ENCODE measurements around the gene FGGY.
"Not testable (repeated sequence)": the region's sequence is repeated elsewhere in the genome, so short reads cannot be mapped to it uniquely, and the experiment has no call there.

FGGY gene

GRCh38 chr1:59541891-59542290 is 245.0 kb downstream of the FGGY start:
- DNase-seq (ENCODE audit: low read depth in 2 of 2, low spot score in 1 of 2), result no peak

GRCh38 chr1:59543211-59543668 is 246.3 kb downstream of the FGGY start:
- no peak for DNase-seq (ENCODE audit: low read depth in 2 of 2, low spot score in 1 of 2)

- DNase-seq (ENCODE audit: low read depth in 2 of 2, low spot score in 1 of 2), result no peak
Observed at GRCh38 chr1:59544615-59545293, 247.9 kb downstream of the FGGY start.

GRCh38 chr1:59545830-59546229 is 248.9 kb downstream of the FGGY start:
- DNase-seq (ENCODE audit: low read depth in 2 of 2, low spot score in 1 of 2), result no peak

GRCh38 chr1:59549066-59549837 is 252.4 kb downstream of the FGGY start:
- no peak for DNase-seq (ENCODE audit: low read depth in 2 of 2, low spot score in 1 of 2)

- no peak for DNase-seq (ENCODE audit: low read depth in 2 of 2, low spot score in 1 of 2)
Observed at GRCh38 chr1:59549903-59550302, 253.0 kb downstream of the FGGY start.

- DNase-seq (ENCODE audit: low read depth in 2 of 2, low spot score in 1 of 2), result no peak
Observed at GRCh38 chr1:59552007-59552406, 255.1 kb downstream of the FGGY start.

- DNase-seq (ENCODE audit: low read depth in 2 of 2, low spot score in 1 of 2), result no peak
Observed at GRCh38 chr1:59553371-59553770, 256.5 kb downstream of the FGGY start.

GRCh38 chr1:59554011-59554663 is 257.2 kb downstream of the FGGY start:
- DNase-seq (ENCODE audit: low read depth in 2 of 2, low spot score in 1 of 2), result no peak

GRCh38 chr1:59554752-59555151 is 257.9 kb downstream of the FGGY start:
- no peak for DNase-seq (ENCODE audit: low read depth in 2 of 2, low spot score in 1 of 2)

GRCh38 chr1:59556398-59556797 is 259.5 kb downstream of the FGGY start:
- DNase-seq (ENCODE audit: low read depth in 2 of 2, low spot score in 1 of 2), result no peak

- DNase-seq (ENCODE audit: low read depth in 2 of 2, low spot score in 1 of 2), result no peak
Observed at GRCh38 chr1:59556802-59557548, 260.1 kb downstream of the FGGY start.

GRCh38 chr1:59557549-59557885 is 260.6 kb downstream of the FGGY start:
- no peak for DNase-seq (ENCODE audit: low read depth in 2 of 2, low spot score in 1 of 2)

- not testable (repeated sequence) for DNase-seq (ENCODE audit: low read depth in 2 of 2, low spot score in 1 of 2)
Observed at GRCh38 chr1:59558580-59558979, 261.7 kb downstream of the FGGY start.

- no peak for DNase-seq (ENCODE audit: low read depth in 2 of 2, low spot score in 1 of 2)
Observed at GRCh38 chr1:59560807-59561450, 264.0 kb downstream of the FGGY start.

- DNase-seq (ENCODE audit: low read depth in 2 of 2, low spot score in 1 of 2), result no peak
Observed at GRCh38 chr1:59561796-59562195, 264.9 kb downstream of the FGGY start.

GRCh38 chr1:59564192-59564891 is 267.4 kb downstream of the FGGY start:
- DNase-seq (ENCODE audit: low read depth in 2 of 2, low spot score in 1 of 2), result no peak

GRCh38 chr1:59565611-59566410 is 268.9 kb downstream of the FGGY start:
- no peak for DNase-seq (ENCODE audit: low read depth in 2 of 2, low spot score in 1 of 2)

GRCh38 chr1:59568158-59568935 is 271.5 kb downstream of the FGGY start:
- DNase-seq (ENCODE audit: low read depth in 2 of 2, low spot score in 1 of 2), result no peak

Data from stimulated activated CD8-positive, alpha-beta memory T cell treated with anti-CD3 and anti-CD28 coated beads, Interleukin-4, amount 100 ng/mL, for 4 hours (primary cell).